Adrenal gland (tissue), 12 donors: ENCODE data around the gene KRTDAP. TPM values are rescaled to one million over a fixed set of nuclear protein-coding genes. Genes with fewer than 3 reads are reported as not detected.

Source experiments
- DNase-seq, 7 donors: peaks; one replicate each; pipeline ENCODE4 v3.0.0-alpha.2; 2019 to 2020
- H3K27ac ChIP-seq, 5 donors: fragments of 200-600 bp; sonication (generic) in 4 of 5; 1 replicate in 3 of 5; 2 replicates in 2 of 5; pipeline versions ENCODE4 v1.5.1 to v1.8.0; 2016 to 2020; ENCODE audit warnings: mild to moderate bottlenecking in 1 of 5
- H3K27me3 ChIP-seq: fragments of 200-600 bp; 2 replicates; pipeline ENCODE4 v1.8.0; 2021
- H3K36me3 ChIP-seq, 2 donors: fragments of 200-600 bp; replicated peaks in 1 of 2; 1 replicate in 1 of 2; 2 replicates in 1 of 2; pipeline versions ENCODE4 v1.5.1 to v1.8.0; 2018 to 2022
- H3K4me1 ChIP-seq, 2 donors: fragments of 200-600 bp; replicated peaks in 1 of 2; 1 replicate in 1 of 2; 2 replicates in 1 of 2; pipeline versions ENCODE4 v1.5.1 to v1.8.0; 2018 to 2021
- H3K4me3 ChIP-seq, 4 donors: fragments of 200-600 bp; sonication (generic) in 3 of 4; one replicate each; pipeline ENCODE4 v1.5.1; 2016 to 2018
- H3K9me3 ChIP-seq, 3 donors: fragments of 200-600 bp; sonication (generic) in 1 of 3; replicated peaks in 1 of 3; 1 replicate in 2 of 3; 2 replicates in 1 of 3; pipeline versions ENCODE4 v1.5.1 to v1.8.0; 2016 to 2021
- CTCF ChIP-seq, 6 experiments: fragments of 450-650 bp in 4 of 6; fragments of 200-600 bp in 2 of 6; sonication (generic) in 1 of 6; IDR thresholded peaks; 1 replicate in 5 of 6; 2 replicates in 1 of 6; pipeline versions ENCODE4 v1.5.1 to v1.8.0; 2016 to 2021; ENCODE audit warnings: antibody characterized with exemption in 6 of 6, mild to moderate bottlenecking in 2 of 6, moderate library complexity in 1 of 6
- POLR2A ChIP-seq, 2 donors: fragments of 450-650 bp; IDR thresholded peaks; one replicate each; pipeline ENCODE4 v1.6.1; 2017; ENCODE audit warnings: antibody characterized with exemption in 2 of 2, mild to moderate bottlenecking in 2 of 2, moderate library complexity in 1 of 2
- WGBS, 4 donors: extraction: QIAGEN DNeasy Blood & Tissue Kit in 2 of 4; methylation state at CpG; one replicate each; pipeline versions ENCODE4 v1.1.5 to v1.1.7; 2013 to 2017; 5-methylcytosine and 5-hydroxymethylcytosine counted together
- intact Hi-C, 2 donors: fragments of 100-400 bp; cut with DNase I; formaldehyde crosslinking; loops; one replicate each; pipeline versions ENCODE4 v1.14.1 to v1.15.0; 2022 to 2023
- polyA plus RNA-seq, 3 donors: library from polyadenylated mRNA; stranded (reverse); fragments of 200-250 nt in 2 of 3; fragments of 350-450 nt in 1 of 3; fragmentation: Illumina TruSeq in 1 of 3; extraction: RNeasy Lipid Tissue Mini Kit (QIAGEN cat#74804) in 1 of 3; gene quantifications; one replicate each; pipeline ENCODE4 v1.2.3, GENCODE V29; 2013 to 2014
- total RNA-seq, 9 donors: library from RNA; depleted of rRNA in 4 of 9; stranded (reverse); fragments of >200 nt in 4 of 9; fragments of 120-200 nt in 1 of 9; fragmentation: NEBNext Ultra II Directional in 1 of 9; extraction: Animal tissue kit (Norgen Biotek cat#: 25700) in 1 of 9; gene quantifications; one replicate each; pipeline versions ENCODE4 v1.1.0 to v1.2.4, GENCODE V29; 2013 to 2023
- donor health status: healthy with polysubstance abuse.
- donor health status: Bipolar disorder and iron deficiency.
- donor health status: DM: yes; HTN: yes; CAD: no.
- donor health status: DM: no; HTN: no; CAD: no.
- donor health status: DM: no; HTN: no; CAD: no.
- donor health status: DM: yes; HTN: yes; CAD: no.

The KRTDAP gene
- total and polyA plus RNA-seq, 12 donors, result not detected

- no peaks in the 10 kb centered on the region for H3K36me3 ChIP-seq
- intact Hi-C loops, result no loop called here
- no peak for DNase-seq
- TF ChIP-seq POLR2A (IDR thresholded peaks at IDR 0.05), result no peak
- TF ChIP-seq CTCF (IDR thresholded peaks at IDR 0.05), result no peak
- no peaks in the 10 kb centered on the region for H3K9me3 ChIP-seq
- 78 to 89% (median 86%) methylated on average over 6 of the region's 6 CpGs for WGBS, 4 donors
- no peaks in the 10 kb centered on the region for H3K27me3 ChIP-seq
- no peak overlapping the region for H3K27ac ChIP-seq
- H3K4me1 ChIP-seq, result peaks cover 11 to 30% of the 10 kb centered on the region in 2 donors
- H3K4me3 ChIP-seq, result no peak overlapping the region
These were observed 50.3 kb downstream of the KRTDAP start for GRCh38 chr19:35439921-35440320.

GRCh38 chr19:35438527-35438926 lies 51.7 kb downstream of the KRTDAP start:
- Histone ChIP-seq H3K27me3 (no peaks in the 10 kb centered on the region), H3K36me3 (no peaks in the 10 kb centered on the region), H3K9me3 (no peaks in the 10 kb centered on the region), H3K27ac (no peak overlapping the region), H3K4me3 (no peak overlapping the region), H3K4me1 (peaks cover 11 to 39% of the 10 kb centered on the region in 2 donors)
- 72 to 73% (median 72%) methylated on average over 5 of the region's 5 CpGs for WGBS, 4 donors
- intact Hi-C loops, result no loop called here
- TF ChIP-seq POLR2A (IDR thresholded peaks at IDR 0.05), result no peak
- no peak for TF ChIP-seq CTCF (IDR thresholded peaks at IDR 0.05)
- no peak for DNase-seq

GRCh38 chr19:35438096-35438495 lies 52.2 kb downstream of the KRTDAP start:
- no peaks in the 10 kb centered on the region for H3K27me3 ChIP-seq
- intact Hi-C loops, result no loop called here
- no peak overlapping the region for H3K27ac ChIP-seq
- H3K4me1 ChIP-seq, result peaks cover 11 to 39% of the 10 kb centered on the region in 2 donors
- 73 to 86% (median 80%) methylated on average over 5 of the region's 5 CpGs for WGBS, 4 donors
- no peaks in the 10 kb centered on the region for H3K9me3 ChIP-seq
- TF ChIP-seq POLR2A (IDR thresholded peaks at IDR 0.05), result no peak
- TF ChIP-seq CTCF (IDR thresholded peaks at IDR 0.05), result no peak
- no peak for DNase-seq
- no peaks in the 10 kb centered on the region for H3K36me3 ChIP-seq
- H3K4me3 ChIP-seq, result no peak overlapping the region

GRCh38 chr19:35437406-35437951 lies 52.8 kb downstream of the KRTDAP start:
- 78 to 90% (median 86%) methylated on average over 13 to 15 of the region's 15 CpGs for WGBS, 4 donors
- H3K4me3 ChIP-seq, result no peak overlapping the region
- H3K27me3 ChIP-seq, result no peaks in the 10 kb centered on the region
- intact Hi-C loops, result no loop called here
- no peak for TF ChIP-seq CTCF (IDR thresholded peaks at IDR 0.05)
- TF ChIP-seq POLR2A (IDR thresholded peaks at IDR 0.05), result no peak
- H3K9me3 ChIP-seq, result no peaks in the 10 kb centered on the region
- peak overlapping the region in 3 of 5 donors; percentile 5 to 84 (median 52) for H3K27ac ChIP-seq
- no peaks in the 10 kb centered on the region for H3K36me3 ChIP-seq
- peaks cover 11 to 39% of the 10 kb centered on the region in 2 donors for H3K4me1 ChIP-seq
- no peak for DNase-seq

Other genes with a start within 250 kb of the KRTDAP start
- gene LSR, start 241.5 kb downstream of the KRTDAP start, total RNA-seq, result 100 to 1,000 TPM in 1 of 9 donors, 10 to 100 TPM in 8; 30.2 to 106 (median 54.7) TPM
- 10 to 100 TPM in 2 of 3 donors, 1 to 10 TPM in 1; 8.2 to 87.8 (median 62.7) TPM for gene LSR, start 241.5 kb downstream of the KRTDAP start, polyA plus RNA-seq
- gene USF2, start 221.5 kb downstream of the KRTDAP start, total RNA-seq, result 100 to 1,000 TPM in 8 of 9 donors, 10 to 100 TPM in 1; 50.6 to 220 (median 145) TPM
- gene USF2, start 221.5 kb downstream of the KRTDAP start, polyA plus RNA-seq, result 100 to 1,000 TPM; 116 to 302 (median 169) TPM
- gene HAMP, start 207.9 kb downstream of the KRTDAP start, total RNA-seq, result 1 to 10 TPM in 2 of 9 donors, under 1 TPM in 3, not detected in 4; 0.57 to 1.7 (median 0.90) TPM
- gene HAMP, start 207.9 kb downstream of the KRTDAP start, polyA plus RNA-seq, result 1 to 10 TPM in 2 of 3 donors, under 1 TPM in 1; 0.84 to 9.3 (median 1.5) TPM
- gene MAG, start 198.3 kb downstream of the KRTDAP start, total RNA-seq, result 10 to 100 TPM in 1 of 9 donors, 1 to 10 TPM in 6, under 1 TPM in 1, not detected in 1; 0.45 to 45.0 (median 4.4) TPM
- gene MAG, start 198.3 kb downstream of the KRTDAP start, polyA plus RNA-seq, result under 1 TPM; 0.33 to 0.88 (median 0.40) TPM
- gene CD22, start 161.3 kb downstream of the KRTDAP start, total RNA-seq, result 10 to 100 TPM in 2 of 9 donors, 1 to 10 TPM in 7; 1.8 to 16.1 (median 7.3) TPM
- 1 to 10 TPM; 3.5 to 6.4 (median 4.2) TPM for gene CD22, start 161.3 kb downstream of the KRTDAP start, polyA plus RNA-seq
- under 1 TPM in 1 of 9 donors, not detected in 8; 0.11 TPM for gene FFAR1, start 142.6 kb downstream of the KRTDAP start, total RNA-seq
- gene FFAR1, start 142.6 kb downstream of the KRTDAP start, polyA plus RNA-seq, result under 1 TPM in 1 of 3 donors, not detected in 2; 0.03 TPM
- under 1 TPM in 2 of 9 donors, not detected in 7; 0.11 to 0.18 TPM for gene FFAR3, start 132.0 kb downstream of the KRTDAP start, total RNA-seq
- gene FFAR3, start 132.0 kb downstream of the KRTDAP start, polyA plus RNA-seq, result under 1 TPM in 2 of 3 donors, not detected in 1; 0.16 to 0.17 TPM
- gene GPR42, start 119.4 kb downstream of the KRTDAP start, total RNA-seq, result not detected
- not detected for gene GPR42, start 119.4 kb downstream of the KRTDAP start, polyA plus RNA-seq
- gene FFAR2, start 42.2 kb downstream of the KRTDAP start, total RNA-seq, result under 1 TPM in 3 of 9 donors, not detected in 6; 0.11 to 0.52 (median 0.29) TPM
- under 1 TPM; 0.33 to 0.88 (median 0.40) TPM for gene FFAR2, start 42.2 kb downstream of the KRTDAP start, polyA plus RNA-seq
- 10 to 100 TPM in 5 of 9 donors, 1 to 10 TPM in 4; 2.7 to 39.4 (median 17.1) TPM for gene DMKN, start 23.2 kb upstream of the KRTDAP start, total RNA-seq
- gene DMKN, start 23.2 kb upstream of the KRTDAP start, polyA plus RNA-seq, result 10 to 100 TPM; 29.3 to 70.5 (median 63.2) TPM
- gene SBSN, start 37.8 kb upstream of the KRTDAP start, total RNA-seq, result not detected
- gene SBSN, start 37.8 kb upstream of the KRTDAP start, polyA plus RNA-seq, result under 1 TPM in 1 of 3 donors, not detected in 2; 0.77 TPM
- not detected for gene GAPDHS, start 43.0 kb upstream of the KRTDAP start, total RNA-seq
- not detected for gene GAPDHS, start 43.0 kb upstream of the KRTDAP start, polyA plus RNA-seq
- 100 to 1,000 TPM; 139 to 261 (median 173) TPM for gene TMEM147, start 55.2 kb upstream of the KRTDAP start, total RNA-seq
- 100 to 1,000 TPM in 2 of 3 donors, 10 to 100 TPM in 1; 86.5 to 215 (median 188) TPM for gene TMEM147, start 55.2 kb upstream of the KRTDAP start, polyA plus RNA-seq
- 10 to 100 TPM in 3 of 9 donors, 1 to 10 TPM in 6; 2.2 to 60.4 (median 7.3) TPM for gene ATP4A, start 73.2 kb upstream of the KRTDAP start, total RNA-seq
- gene ATP4A, start 73.2 kb upstream of the KRTDAP start, polyA plus RNA-seq, result 10 to 100 TPM in 1 of 3 donors, 1 to 10 TPM in 2; 6.5 to 63.5 (median 7.6) TPM
- gene PMIS2, start 95.7 kb upstream of the KRTDAP start, total RNA-seq, result under 1 TPM in 2 of 9 donors, not detected in 7; 0.61 to 0.81 TPM
- not detected for gene PMIS2, start 95.7 kb upstream of the KRTDAP start, polyA plus RNA-seq
- gene HAUS5, start 122.3 kb upstream of the KRTDAP start, total RNA-seq, result 10 to 100 TPM in 5 of 9 donors, 1 to 10 TPM in 4; 6.2 to 22.4 (median 10.3) TPM
- gene HAUS5, start 122.3 kb upstream of the KRTDAP start, polyA plus RNA-seq, result 10 to 100 TPM in 2 of 3 donors, 1 to 10 TPM in 1; 5.2 to 38.2 (median 20.7) TPM
- 10 to 100 TPM; 42.6 to 92.9 (median 74.6) TPM for gene RBM42, start 138.6 kb upstream of the KRTDAP start, total RNA-seq
- gene RBM42, start 138.6 kb upstream of the KRTDAP start, polyA plus RNA-seq, result 100 to 1,000 TPM in 1 of 3 donors, 10 to 100 TPM in 2; 23.9 to 107 (median 80.7) TPM
- 1 to 10 TPM in 6 of 9 donors, under 1 TPM in 1, not detected in 2; 0.96 to 2.6 (median 2.1) TPM for gene ETV2, start 151.3 kb upstream of the KRTDAP start, total RNA-seq
- gene ETV2, start 151.3 kb upstream of the KRTDAP start, polyA plus RNA-seq, result 1 to 10 TPM in 2 of 3 donors, under 1 TPM in 1; 0.38 to 5.3 (median 5.0) TPM
- 100 to 1,000 TPM; 289 to 694 (median 493) TPM for gene COX6B1, start 157.9 kb upstream of the KRTDAP start, total RNA-seq
- 1,000 to 10,000 TPM in 2 of 3 donors, 100 to 1,000 TPM in 1; 626 to 1,985 (median 1,187) TPM for gene COX6B1, start 157.9 kb upstream of the KRTDAP start, polyA plus RNA-seq
- gene UPK1A, start 176.1 kb upstream of the KRTDAP start, total RNA-seq, result not detected
- 1 to 10 TPM in 1 of 3 donors, not detected in 2; 1.2 TPM for gene UPK1A, start 176.1 kb upstream of the KRTDAP start, polyA plus RNA-seq
- gene ZBTB32, start 214.1 kb upstream of the KRTDAP start, total RNA-seq, result under 1 TPM in 1 of 9 donors, not detected in 8; 0.38 TPM
- under 1 TPM in 2 of 3 donors, not detected in 1; 0.27 to 0.40 TPM for gene ZBTB32, start 214.1 kb upstream of the KRTDAP start, polyA plus RNA-seq
- 10 to 100 TPM in 8 of 9 donors, 1 to 10 TPM in 1; 6.6 to 41.8 (median 19.8) TPM for gene KMT2B, start 227.5 kb upstream of the KRTDAP start, total RNA-seq
- gene KMT2B, start 227.5 kb upstream of the KRTDAP start, polyA plus RNA-seq, result 10 to 100 TPM; 10.1 to 97.3 (median 70.3) TPM